ENCODE results near the gene LTBP2. TPM values are rescaled to one million over a fixed set of nuclear protein-coding genes. Genes with fewer than 3 reads are reported as not detected.

Gene LTBP2
- total and polyA plus RNA-seq, 2 of the 8 experiments (the other 6 are each of a cell fraction or from before 2014, with no cell fraction given): 0.48 to 0.89 TPM

- TF ChIP-seq, protein P1, sequence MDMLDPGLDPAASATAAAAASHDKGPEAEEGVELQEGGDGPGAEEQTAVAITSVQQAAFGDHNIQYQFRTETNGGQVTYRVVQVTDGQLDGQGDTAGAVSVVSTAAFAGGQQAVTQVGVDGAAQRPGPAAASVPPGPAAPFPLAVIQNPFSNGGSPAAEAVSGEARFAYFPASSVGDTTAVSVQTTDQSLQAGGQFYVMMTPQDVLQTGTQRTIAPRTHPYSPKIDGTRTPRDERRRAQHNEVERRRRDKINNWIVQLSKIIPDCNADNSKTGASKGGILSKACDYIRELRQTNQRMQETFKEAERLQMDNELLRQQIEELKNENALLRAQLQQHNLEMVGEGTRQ (IDR thresholded peaks at IDR 0.05; ENCODE audit: low read length): no peak
- no peak for TF ChIP-seq SP4 (IDR thresholded peaks at IDR 0.05; ENCODE audit: low read length)
- no peak for TF ChIP-seq SIX5 (IDR thresholded peaks at IDR 0.05; ENCODE audit: low read depth, low read length)
- TF ChIP-seq JUN (IDR thresholded peaks at IDR 0.05; ENCODE audit: low read depth, low read length): 0 out of 2 replicates have a peak, but pooled peaks have one; percentile 16
- TF ChIP-seq MAX (IDR thresholded peaks at IDR 0.05): peak; percentile 86
- no peak; the same call in 1 of the 2 replicates for TF ChIP-seq TEAD4 (IDR thresholded peaks at IDR 0.05; ENCODE audit: low read depth, low read length)
- no peak for TF ChIP-seq BACH1 (IDR thresholded peaks at IDR 0.05; ENCODE audit: low read length)
- TF ChIP-seq, protein P2, sequence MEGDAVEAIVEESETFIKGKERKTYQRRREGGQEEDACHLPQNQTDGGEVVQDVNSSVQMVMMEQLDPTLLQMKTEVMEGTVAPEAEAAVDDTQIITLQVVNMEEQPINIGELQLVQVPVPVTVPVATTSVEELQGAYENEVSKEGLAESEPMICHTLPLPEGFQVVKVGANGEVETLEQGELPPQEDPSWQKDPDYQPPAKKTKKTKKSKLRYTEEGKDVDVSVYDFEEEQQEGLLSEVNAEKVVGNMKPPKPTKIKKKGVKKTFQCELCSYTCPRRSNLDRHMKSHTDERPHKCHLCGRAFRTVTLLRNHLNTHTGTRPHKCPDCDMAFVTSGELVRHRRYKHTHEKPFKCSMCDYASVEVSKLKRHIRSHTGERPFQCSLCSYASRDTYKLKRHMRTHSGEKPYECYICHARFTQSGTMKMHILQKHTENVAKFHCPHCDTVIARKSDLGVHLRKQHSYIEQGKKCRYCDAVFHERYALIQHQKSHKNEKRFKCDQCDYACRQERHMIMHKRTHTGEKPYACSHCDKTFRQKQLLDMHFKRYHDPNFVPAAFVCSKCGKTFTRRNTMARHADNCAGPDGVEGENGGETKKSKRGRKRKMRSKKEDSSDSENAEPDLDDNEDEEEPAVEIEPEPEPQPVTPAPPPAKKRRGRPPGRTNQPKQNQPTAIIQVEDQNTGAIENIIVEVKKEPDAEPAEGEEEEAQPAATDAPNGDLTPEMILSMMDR (IDR thresholded peaks at IDR 0.05; ENCODE audit: control extremely low read depth in 1 of 3, insufficient read depth in 1 of 3, low read depth in 1 of 3, low read length in 3 of 3): peak in 2 of 3 experiments; percentile 88 to 94; a peak in 3 of 4 replicates
- TF ChIP-seq ATF2 (IDR thresholded peaks at IDR 0.05; ENCODE audit: low read length): peak; percentile 66; the same call in 1 of the 2 replicates
- TF ChIP-seq YY1 (IDR thresholded peaks at IDR 0.05; ENCODE audit: low read depth, low read length): 0 out of 2 replicates have a peak, but pooled peaks have one; percentile 52
- 0 out of 2 replicates have a peak, but pooled peaks have one; percentile 36 for TF ChIP-seq SP1 (IDR thresholded peaks at IDR 0.05; ENCODE audit: low read depth, low read length)
- no peak for TF ChIP-seq KDM5A (IDR thresholded peaks at IDR 0.05; ENCODE audit: low read length)
- TF ChIP-seq POLR2A (IDR thresholded peaks at IDR 0.05; ENCODE audit: control extremely low read depth in 1 of 2, low read depth in 2 of 2, low read length in 2 of 2): no peak
- TF ChIP-seq CBX8 (IDR thresholded peaks at IDR 0.05; ENCODE audit: borderline replicate concordance, low read depth, low read length): no peak
- no peak for TF ChIP-seq TAF1 (IDR thresholded peaks at IDR 0.05; ENCODE audit: low read depth, low read length)
- no peak for TF ChIP-seq JUND (IDR thresholded peaks at IDR 0.05; ENCODE audit: low read length)
Observed at GRCh38 chr14:74501135-74501614, 110.9 kb downstream of the LTBP2 start (continued).

All from H1 (cell line).